Neural crest cell (in vitro differentiated cells): ENCODE results near the gene MYL3. TPM values are rescaled to one million over a fixed set of nuclear protein-coding genes. Genes with fewer than 3 reads are reported as not detected.
"Not testable (repeated sequence)": the region's sequence is repeated elsewhere in the genome, so short reads cannot be mapped to it uniquely, and the experiment has no call there.

Source experiments
- DNase-seq: peaks from one replicate; pipeline ENCODE4 v3.0.0; 2021; ENCODE audit warnings: low read depth, mixed read lengths, low spot score
- H3K27ac Mint-ChIP-seq: one replicate; pipeline ENCODE4 v1.8.0; 2021; ENCODE audit warnings: mild to moderate bottlenecking, mixed read lengths; ENCODE audit not compliant: unreplicated experiment
- H3K27me3 Mint-ChIP-seq: 2 replicates; pipeline ENCODE4 v1.8.0; 2021; ENCODE audit warnings: low read depth, mild to moderate bottlenecking, mixed read lengths
- H3K36me3 Mint-ChIP-seq: 2 replicates; pipeline ENCODE4 v1.8.0; 2021; ENCODE audit warnings: low read depth, mild to moderate bottlenecking, mixed read lengths
- H3K4me1 Mint-ChIP-seq: 2 replicates; pipeline ENCODE4 v1.8.0; 2021; ENCODE audit warnings: mixed read lengths
- H3K4me3 Mint-ChIP-seq: one replicate; pipeline ENCODE4 v1.8.0; 2021; ENCODE audit warnings: mild to moderate bottlenecking, mixed read lengths
- H3K9me3 Mint-ChIP-seq: 2 replicates; pipeline ENCODE4 v1.8.0; 2021; ENCODE audit warnings: mixed read lengths
- total RNA-seq: library from RNA; stranded (reverse); gene quantifications from 2 replicates; pipeline ENCODE4 v1.2.1, GENCODE V29; 2021
- TF ChIP-seq, protein P1 (sequence below): fragments of 200-600 bp; sonication (generic); conservative IDR thresholded peaks from 2 replicates; pipeline ENCODE4 v1.5.0; 2021; ENCODE audit warnings: antibody characterized with exemption, mild to moderate bottlenecking

The MYL3 gene
- total RNA-seq, 1 donor from 2014 or later: not detected

DNA sequence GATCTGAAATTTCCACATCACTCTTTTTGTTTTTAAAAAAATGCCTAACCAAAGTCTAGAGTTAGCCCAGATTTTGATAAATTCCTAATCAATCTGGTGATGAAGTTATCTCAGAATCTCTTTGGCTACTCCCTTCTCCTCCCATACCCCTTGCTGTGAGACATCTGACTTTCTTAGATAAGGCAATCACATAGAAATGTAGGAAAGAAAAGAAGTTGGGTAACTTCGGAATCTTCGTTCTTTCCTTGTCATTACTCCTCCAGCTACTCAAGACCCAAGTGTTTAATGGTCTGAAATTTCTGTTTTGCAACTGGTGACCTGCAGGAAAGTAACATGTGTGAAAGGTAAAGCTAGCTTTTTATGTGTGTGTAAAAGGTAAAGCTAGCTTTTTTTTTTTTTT is 37.8 kb downstream of the MYL3 start:
- H3K4me1 Mint-ChIP-seq: peaks cover 8% of the 10 kb centered on the region
- no peak overlapping the region for H3K4me3 Mint-ChIP-seq
- H3K9me3 Mint-ChIP-seq: peaks cover 16% of the 10 kb centered on the region
- DNase-seq: no peak
- H3K27ac Mint-ChIP-seq: no peak overlapping the region
- H3K27me3 Mint-ChIP-seq: no peaks in the 10 kb centered on the region
- H3K36me3 Mint-ChIP-seq: peaks cover 13% of the 10 kb centered on the region
- TF ChIP-seq, protein P1, sequence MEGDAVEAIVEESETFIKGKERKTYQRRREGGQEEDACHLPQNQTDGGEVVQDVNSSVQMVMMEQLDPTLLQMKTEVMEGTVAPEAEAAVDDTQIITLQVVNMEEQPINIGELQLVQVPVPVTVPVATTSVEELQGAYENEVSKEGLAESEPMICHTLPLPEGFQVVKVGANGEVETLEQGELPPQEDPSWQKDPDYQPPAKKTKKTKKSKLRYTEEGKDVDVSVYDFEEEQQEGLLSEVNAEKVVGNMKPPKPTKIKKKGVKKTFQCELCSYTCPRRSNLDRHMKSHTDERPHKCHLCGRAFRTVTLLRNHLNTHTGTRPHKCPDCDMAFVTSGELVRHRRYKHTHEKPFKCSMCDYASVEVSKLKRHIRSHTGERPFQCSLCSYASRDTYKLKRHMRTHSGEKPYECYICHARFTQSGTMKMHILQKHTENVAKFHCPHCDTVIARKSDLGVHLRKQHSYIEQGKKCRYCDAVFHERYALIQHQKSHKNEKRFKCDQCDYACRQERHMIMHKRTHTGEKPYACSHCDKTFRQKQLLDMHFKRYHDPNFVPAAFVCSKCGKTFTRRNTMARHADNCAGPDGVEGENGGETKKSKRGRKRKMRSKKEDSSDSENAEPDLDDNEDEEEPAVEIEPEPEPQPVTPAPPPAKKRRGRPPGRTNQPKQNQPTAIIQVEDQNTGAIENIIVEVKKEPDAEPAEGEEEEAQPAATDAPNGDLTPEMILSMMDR: no peak

DNA sequence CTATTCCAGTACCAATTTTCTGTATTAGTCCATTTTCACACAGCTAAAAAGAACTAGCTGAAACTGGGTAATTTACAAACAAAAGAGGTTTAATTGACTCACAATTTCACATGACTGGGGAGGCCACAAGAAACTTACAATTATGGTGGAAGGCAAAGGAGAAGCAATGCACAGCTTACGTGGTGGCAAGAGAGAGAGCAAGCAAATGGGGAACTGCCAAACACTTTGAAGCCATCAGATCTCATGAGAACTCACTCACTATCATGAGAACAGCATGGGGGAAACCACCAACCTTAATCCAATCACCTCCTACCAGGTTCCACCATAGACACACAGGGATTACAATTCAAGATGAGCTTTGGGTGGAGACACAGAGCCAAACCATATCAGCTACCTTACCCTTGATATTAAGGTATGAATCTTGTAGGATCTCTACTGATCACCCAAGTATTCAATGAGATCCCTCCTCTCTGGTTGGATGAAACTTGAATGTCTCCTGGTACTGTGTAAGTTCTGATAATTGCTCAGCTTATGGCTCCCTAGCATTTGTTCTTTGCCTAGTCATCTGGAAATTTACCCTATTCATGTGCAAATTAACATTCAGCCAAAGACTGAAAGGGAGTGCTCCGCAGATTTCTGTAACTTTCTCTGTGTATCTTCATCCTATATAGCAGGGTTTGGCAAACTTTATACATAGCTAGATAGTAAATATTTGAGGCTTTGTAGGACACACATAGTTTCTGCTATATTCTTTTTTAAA is 38.9 kb downstream of the MYL3 start:
- H3K27ac Mint-ChIP-seq: no peak overlapping the region
- no peak overlapping the region for H3K4me3 Mint-ChIP-seq
- DNase-seq: no peak
- no peaks in the 10 kb centered on the region for H3K27me3 Mint-ChIP-seq
- TF ChIP-seq, protein P1: no peak
- peaks cover 13% of the 10 kb centered on the region for H3K36me3 Mint-ChIP-seq
- H3K4me1 Mint-ChIP-seq: peaks cover 8% of the 10 kb centered on the region
- H3K9me3 Mint-ChIP-seq: peaks cover 19% of the 10 kb centered on the region

DNA sequence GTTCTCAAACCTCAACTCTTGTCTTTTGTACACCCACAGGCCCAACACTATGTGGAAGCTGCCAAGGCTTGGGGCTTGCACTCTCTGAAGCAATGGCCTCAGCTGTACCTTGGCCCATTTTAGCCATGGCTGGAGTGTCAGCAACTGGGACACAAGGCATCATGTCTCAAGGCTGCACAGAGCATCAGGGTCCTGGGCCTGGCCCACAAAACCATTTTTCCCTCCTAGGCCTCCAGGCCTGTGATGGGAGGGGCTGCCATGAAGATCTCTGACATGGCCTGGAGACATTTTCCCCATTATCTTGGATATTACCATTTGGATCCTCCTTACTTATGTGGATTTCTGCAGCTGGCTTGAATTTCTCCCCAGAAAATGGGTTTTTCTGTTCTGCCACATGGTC is 39.9 kb downstream of the MYL3 start:
- not testable (repeated sequence) for H3K27me3 Mint-ChIP-seq, DNase-seq, H3K27ac Mint-ChIP-seq, H3K4me1 Mint-ChIP-seq, H3K4me3 Mint-ChIP-seq
- H3K36me3 Mint-ChIP-seq: peaks cover 13% of the 10 kb centered on the region
- H3K9me3 Mint-ChIP-seq: peaks cover 19% of the 10 kb centered on the region

DNA sequence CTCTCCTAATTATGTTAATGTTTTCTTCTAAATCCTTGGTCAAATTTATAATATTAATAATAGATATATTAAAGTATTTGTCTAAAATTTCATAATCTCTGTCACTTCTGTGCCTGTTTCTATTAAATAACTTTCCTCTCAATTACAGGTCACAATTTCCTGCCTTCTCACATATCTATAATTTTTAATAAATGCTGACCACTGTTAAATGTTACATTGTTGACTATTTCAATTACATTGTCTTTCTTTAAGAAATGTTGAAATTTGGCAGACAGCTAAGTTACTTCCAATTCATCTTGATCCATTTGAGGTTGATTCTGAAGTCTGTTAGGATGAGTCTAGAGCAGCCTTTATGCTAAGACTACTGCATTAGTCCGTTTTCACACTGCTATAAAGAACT is 41.7 kb downstream of the MYL3 start:
- peaks cover 8% of the 10 kb centered on the region for H3K4me1 Mint-ChIP-seq
- TF ChIP-seq, protein P1: no peak
- H3K4me3 Mint-ChIP-seq: no peak overlapping the region
- H3K36me3 Mint-ChIP-seq: peaks cover 13% of the 10 kb centered on the region
- no peak overlapping the region for H3K27ac Mint-ChIP-seq
- no peaks in the 10 kb centered on the region for H3K27me3 Mint-ChIP-seq
- DNase-seq: no peak
- H3K9me3 Mint-ChIP-seq: peaks cover 19% of the 10 kb centered on the region

DNA sequence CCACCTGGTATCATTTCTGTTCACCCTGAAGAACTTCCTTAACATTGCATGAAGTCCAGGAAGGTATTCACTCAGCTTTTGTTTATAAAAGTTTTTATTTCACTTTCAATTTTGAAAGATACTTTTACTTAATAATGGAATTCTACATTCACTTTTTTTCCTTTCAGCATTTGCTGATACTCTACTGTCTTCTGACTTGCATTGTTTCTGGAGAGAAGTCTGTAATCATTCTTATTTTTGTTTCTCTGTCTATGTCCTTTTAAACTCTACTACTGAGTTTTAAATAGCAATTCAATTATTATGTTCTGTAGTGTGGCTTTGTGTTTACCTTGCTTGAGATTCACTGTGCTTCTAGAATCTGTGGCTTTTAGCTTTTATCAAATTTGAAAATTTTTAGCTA is 42.4 kb downstream of the MYL3 start:
- Mint-ChIP-seq H3K27ac (no peak overlapping the region), H3K4me1 (peaks cover 8% of the 10 kb centered on the region), H3K4me3 (no peak overlapping the region), H3K36me3 (peaks cover 13% of the 10 kb centered on the region), H3K27me3 (no peaks in the 10 kb centered on the region), H3K9me3 (peaks cover 19% of the 10 kb centered on the region)
- TF ChIP-seq, protein P1: no peak
- no peak for DNase-seq

DNA sequence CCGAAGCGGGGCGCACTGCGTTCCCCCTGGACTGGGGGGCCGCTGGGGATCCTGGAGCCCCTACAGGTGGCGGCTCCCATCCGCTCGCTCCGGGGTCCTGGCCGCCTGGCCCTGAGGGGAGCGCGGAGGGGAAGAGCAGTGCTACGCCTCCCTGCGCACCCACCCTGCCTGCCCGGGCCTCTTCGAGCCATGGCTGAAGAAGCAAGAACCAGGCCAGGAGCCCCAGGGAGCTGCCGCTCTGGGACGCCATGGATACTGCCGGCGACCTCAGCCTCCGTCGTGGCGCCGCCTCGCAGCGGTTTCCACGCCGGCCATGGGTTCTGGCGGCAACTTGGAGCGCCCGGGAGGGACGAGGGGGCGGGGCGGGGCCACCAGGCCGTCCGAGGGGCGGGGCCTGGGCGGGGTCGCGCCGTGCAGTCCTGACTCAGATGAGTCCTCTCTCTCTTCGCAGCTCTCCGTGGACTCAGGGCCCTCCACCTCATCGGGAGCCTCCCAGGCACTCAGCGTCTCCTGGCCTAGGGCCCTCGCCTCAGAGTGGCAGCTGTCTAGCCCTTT is 50.9 kb downstream of the MYL3 start:
- peaks cover 11% of the 10 kb centered on the region for H3K4me1 Mint-ChIP-seq
- H3K4me3 Mint-ChIP-seq: peak overlapping the region; percentile 65
- no peaks in the 10 kb centered on the region for H3K9me3 Mint-ChIP-seq
- peaks cover 19% of the 10 kb centered on the region for H3K27me3 Mint-ChIP-seq
- no peaks in the 10 kb centered on the region for H3K36me3 Mint-ChIP-seq
- TF ChIP-seq, protein P1: no peak
- DNase-seq: peak; percentile 65
- H3K27ac Mint-ChIP-seq: no peak overlapping the region
